IMR-90 (cell line): Measurements from ENCODE around the gene AAR2. TPM values are rescaled to one million over a fixed set of nuclear protein-coding genes. Genes with fewer than 3 reads are reported as not detected.
A peak's percentile ranks its signal among the peaks of the same experiment; 100 is the strongest.

Experiments
- ATAC-seq: fragments of 200-7000 bp; cut with Tn5 transposase; 2 replicates; pipeline ENCODE4 v1.9.1; 2020; ENCODE audit warnings: low read depth, mild to moderate bottlenecking, moderate library complexity
- BruUV-seq: library from RNA; stranded (reverse); fragments of 400-500 nt; replicated peaks from 2 replicates; lab custom pipeline; 2021; lab: Mats Ljungman, UMichigan
- CTCF ChIA-PET: fragments of 300-600 bp; formaldehyde crosslinking; extraction: SDS; loops from one replicate; lab custom pipeline; 2021; ENCODE audit warnings: antibody characterized with exemption; lab: Yijun Ruan, JAX
- POLR2A ChIA-PET: fragments of 300-600 bp; sonication (Branson Sonifier 250); formaldehyde crosslinking; loops from one replicate; lab custom pipeline; 2022; ENCODE audit warnings: antibody characterized with exemption; ENCODE audit not compliant: unreplicated experiment; lab: Charles Lee
- DNase-seq: peaks from one replicate; pipeline ENCODE4 v3.0.0; 2013
- H2AFZ ChIP-seq: replicated peaks from 2 replicates; pipeline ENCODE3; 2013; ENCODE audit warnings: low read length, mild to moderate bottlenecking; ENCODE audit not compliant: poor library complexity
- H2AK5ac ChIP-seq: 2 replicates; pipeline ENCODE4 v1.6.1; 2013; ENCODE audit warnings: low read depth, low read length, inconsistent platforms
- H2AK9ac ChIP-seq: replicated peaks from 2 replicates; pipeline ENCODE3; 2013; ENCODE audit warnings: mild to moderate bottlenecking, low read depth, low read length, moderate library complexity; ENCODE audit not compliant: poor library complexity
- H2BK120ac ChIP-seq: 2 replicates; pipeline ENCODE4 v1.6.1; 2013; ENCODE audit warnings: low read depth, low read length, inconsistent platforms
- H2BK15ac ChIP-seq: 3 replicates; pipeline ENCODE4 v1.6.1; 2013; ENCODE audit warnings: low read depth, low read length, inconsistent platforms
- H2BK20ac ChIP-seq: 2 replicates; pipeline ENCODE4 v1.6.1; 2013; ENCODE audit warnings: low read depth, mild to moderate bottlenecking, inconsistent platforms, low read length, moderate library complexity
- H2BK5ac ChIP-seq: 2 replicates; pipeline ENCODE4 v1.6.1; 2013; ENCODE audit warnings: mild to moderate bottlenecking, low read depth, low read length, inconsistent platforms; ENCODE audit not compliant: poor library complexity, severe bottlenecking
- H3K14ac ChIP-seq: replicated peaks from 2 replicates; pipeline ENCODE4 v1.6.1; 2013; ENCODE audit warnings: low read depth, low read length, inconsistent platforms
- H3K18ac ChIP-seq: 2 replicates; pipeline ENCODE4 v1.6.1; 2013; ENCODE audit warnings: low read depth, low read length, control low read depth
- H3K23ac ChIP-seq: 2 replicates; pipeline ENCODE4 v1.6.1; 2013; ENCODE audit warnings: low read depth, low read length, inconsistent platforms
- H3K27ac ChIP-seq: 2 replicates; pipeline ENCODE4 v1.5.1; 2013; ENCODE audit warnings: mild to moderate bottlenecking, control low read depth, low read length; ENCODE audit not compliant: insufficient read depth
- H3K27me3 ChIP-seq: 2 replicates; pipeline ENCODE4 v1.6.1; 2013; ENCODE audit warnings: low read length; ENCODE audit not compliant: control insufficient read depth, insufficient read depth
- H3K36me3 ChIP-seq: 2 replicates; pipeline ENCODE4 v1.6.1; 2013; ENCODE audit warnings: low read length, mixed read lengths; ENCODE audit not compliant: control insufficient read depth, insufficient read depth
- H3K4ac ChIP-seq: 2 replicates; pipeline ENCODE4 v1.6.1; 2013; ENCODE audit warnings: low read depth, low read length, inconsistent platforms
- H3K4me1 ChIP-seq: 2 replicates; pipeline ENCODE4 v1.6.1; 2013; ENCODE audit warnings: low read length, mixed read lengths; ENCODE audit not compliant: control insufficient read depth, insufficient read depth
- H3K4me2 ChIP-seq: 2 replicates; pipeline ENCODE4 v1.6.1; 2013; ENCODE audit warnings: low read depth, mild to moderate bottlenecking, control low read depth, low read length, moderate library complexity
- H3K4me3 ChIP-seq: 2 replicates; pipeline ENCODE4 v1.5.1; 2013; ENCODE audit warnings: low read depth, mild to moderate bottlenecking, control low read depth, low read length, moderate library complexity; ENCODE audit not compliant: insufficient read depth
- H3K56ac ChIP-seq: 2 replicates; pipeline ENCODE4 v1.6.1; 2013; ENCODE audit warnings: low read length, inconsistent platforms; ENCODE audit not compliant: insufficient read depth; ENCODE audit errors: extremely low read depth
- H3K79me1 ChIP-seq, 2 experiments: 2 replicates each; pipeline ENCODE4 v1.6.1; 2013; ENCODE audit warnings: low read length in 2 of 2, inconsistent platforms in 1 of 2, low read depth in 1 of 2
- H3K9ac ChIP-seq: 2 replicates; pipeline ENCODE4 v1.6.1; 2013; ENCODE audit warnings: low read depth, low read length, control low read depth
- H3K9me1 ChIP-seq: 2 replicates; pipeline ENCODE4 v1.6.1; 2013; ENCODE audit warnings: low read length, inconsistent platforms; ENCODE audit not compliant: insufficient read depth
- H3K9me3 ChIP-seq: 2 replicates; pipeline ENCODE4 v1.6.1; 2013; ENCODE audit warnings: low read length; ENCODE audit not compliant: control insufficient read depth, insufficient read depth
- H4K20me1 ChIP-seq: 2 replicates; pipeline ENCODE4 v1.6.1; 2013; ENCODE audit warnings: low read length, inconsistent platforms; ENCODE audit not compliant: insufficient read depth
- H4K5ac ChIP-seq: 2 replicates; pipeline ENCODE4 v1.6.1; 2013; ENCODE audit warnings: mild to moderate bottlenecking, low read depth, low read length, control low read depth
- H4K8ac ChIP-seq, 2 experiments: 2 replicates each; pipeline ENCODE4 v1.6.1; 2013; ENCODE audit warnings: low read depth in 2 of 2, low read length in 2 of 2, control low read depth in 1 of 2, inconsistent platforms in 1 of 2
- H4K91ac ChIP-seq: 2 replicates; pipeline ENCODE4 v1.6.1; 2013; ENCODE audit warnings: low read depth, low read length, inconsistent platforms; ENCODE audit not compliant: insufficient read depth
- CTCF ChIP-seq: conservative IDR thresholded peaks from 2 replicates; pipeline ENCODE4 v1.5.1; 2012; ENCODE audit warnings: mild to moderate bottlenecking, low read depth, low read length, improper control_type of control experiment
- POLR2A ChIP-seq: IDR thresholded peaks from 2 replicates; pipeline ENCODE4 v1.6.1; 2012; ENCODE audit warnings: mild to moderate bottlenecking, low read depth, low read length
- RAD21 ChIP-seq: IDR thresholded peaks from 2 replicates; pipeline ENCODE4 v1.6.1; 2012; ENCODE audit warnings: low read length, improper control_type of control experiment
- SMC3 ChIP-seq: fragments of 150-350 bp; IDR thresholded peaks from 2 replicates; pipeline ENCODE4 v1.6.1; 2016; ENCODE audit warnings: low read depth, mild to moderate bottlenecking, antibody characterized with exemption, low read length, moderate library complexity
- USF2 ChIP-seq: fragments of 150-350 bp; IDR thresholded peaks from 2 replicates; pipeline ENCODE4 v1.6.1; 2017; ENCODE audit warnings: mild to moderate bottlenecking, antibody characterized with exemption, low read length, low read depth
- WGBS, 2 experiments: methylation state at CpG; one replicate each; pipeline versions ENCODE4 v1.1.5 to v1.1.7; 2013; ENCODE audit warnings: missing lambda C conversion rate in 2 of 2; ENCODE audit not compliant: insufficient read length in 1 of 2; ENCODE audit errors: extremely low coverage in 2 of 2; 5-methylcytosine and 5-hydroxymethylcytosine counted together
- dilution Hi-C: fragments of 300-500 bp; cut with HindIII; formaldehyde crosslinking; loops from one replicate; pipeline ENCODE4 v1.14.3; 2018; ENCODE audit warnings: low sequenced_read_pairs; ENCODE audit not compliant: unreplicated experiment
- in situ Hi-C: fragments of 300-500 bp; cut with MboI; formaldehyde crosslinking; loops from 3 replicates; pipeline ENCODE4 v1.14.3; 2019; ENCODE audit warnings: low sequenced_read_pairs, inconsistent platforms, mixed read lengths
- intact Hi-C: fragments of 100-400 bp; cut with micrococcal nuclease; formaldehyde crosslinking; loops from 2 replicates; pipeline ENCODE4 v1.10.0; 2022
- polyA plus RNA-seq, 3 experiments: library from polyadenylated mRNA; depleted of rRNA; stranded (reverse); fragments of >200 nt; gene quantifications; 2 replicates each; pipeline ENCODE4 v1.2.3, GENCODE V29; 2012; ENCODE audit warnings: low replicate concordance in 1 of 3
- total RNA-seq: library from RNA; depleted of rRNA; stranded (reverse); fragments of >200 nt; gene quantifications from 2 replicates; pipeline ENCODE4 v1.2.3, GENCODE V29; 2012

Gene AAR2
- total and polyA plus RNA-seq, 2 of the 4 experiments (the other 2 are of a cell fraction) = 28.2 to 35.8 TPM

- intact Hi-C loops = loop anchor here (1.0 kb wide), 2 partner anchors 43 to 204 kb away; no protein-coding TSS in a partner anchor
- Histone ChIP-seq H3K27me3 (no peaks in the 10 kb centered on the region), H3K27ac (no peak overlapping the region), H3K4me1 (no peaks in the 10 kb centered on the region), H2AK9ac (peak overlapping the region; percentile 22), H4K5ac (no peak overlapping the region), H3K23ac (no peak overlapping the region), H2BK120ac (no peak overlapping the region), H3K79me1 (no peaks in the 10 kb centered on the region), H3K9me1 (no peaks in the 10 kb centered on the region), H3K9ac (no peak overlapping the region), H3K36me3 (peaks cover 5% of the 10 kb centered on the region), H4K91ac (no peak overlapping the region), H4K20me1 (no peaks in the 10 kb centered on the region), H3K56ac (no peak overlapping the region), H4K8ac (no peak overlapping the region), H2BK15ac (no peak overlapping the region), H3K4ac (no peak overlapping the region), H2BK5ac (no peak overlapping the region), H3K9me3 (no peaks in the 10 kb centered on the region), H2AK5ac (no peak overlapping the region), H3K14ac (no peak overlapping the region), H2BK20ac (no peak overlapping the region), H2AFZ (peak overlapping the region; percentile 29), H3K4me3 (no peak overlapping the region), H3K18ac (no peak overlapping the region), H3K4me2 (no peak overlapping the region)
- DNase-seq = peak; percentile 75
- BruUV-seq = no TSS peak
- 100% methylated on average over 1 of the region's 6 CpGs; no CpG with 5 or more reads in 1 of the 2 experiments for WGBS, 2 experiments
- peak; percentile 99 for ATAC-seq
- in situ Hi-C loops = loop anchor here (5.0 to 25.0 kb wide), 2 partner anchors 42 to 713 kb away; no protein-coding TSS in a partner anchor
- CTCF ChIA-PET = interaction anchor here (0.5 to 2.2 kb wide), 8 partner anchors 15 to 554 kb away, joined by 3 to 8 read pairs (median 3); no protein-coding TSS in a partner anchor
- POLR2A ChIA-PET = interaction anchor here (0.5 kb wide), 1 partner anchor 403 kb away, joined by 19 read pairs; no protein-coding TSS in a partner anchor
- TF ChIP-seq CTCF (peak; percentile 92), POLR2A (no peak), USF2 (no peak), SMC3 (peak; percentile 87), RAD21 (peak; percentile 90)
- dilution Hi-C loops = no loop called here
Observed at GRCh38 chr20:36199345-36200257, 36.7 kb upstream of the AAR2 start.
